ENCODE results near the gene PAGR1. TPM values are rescaled to one million over a fixed set of nuclear protein-coding genes. Genes with fewer than 3 reads are reported as not detected.

PAGR1 gene
- total and polyA plus RNA-seq, 9 of the 15 experiments (the other 6 are each of a cell fraction or from before 2014, with no cell fraction given) = 1.4 to 58.2 (median 16.8) TPM

DNA sequence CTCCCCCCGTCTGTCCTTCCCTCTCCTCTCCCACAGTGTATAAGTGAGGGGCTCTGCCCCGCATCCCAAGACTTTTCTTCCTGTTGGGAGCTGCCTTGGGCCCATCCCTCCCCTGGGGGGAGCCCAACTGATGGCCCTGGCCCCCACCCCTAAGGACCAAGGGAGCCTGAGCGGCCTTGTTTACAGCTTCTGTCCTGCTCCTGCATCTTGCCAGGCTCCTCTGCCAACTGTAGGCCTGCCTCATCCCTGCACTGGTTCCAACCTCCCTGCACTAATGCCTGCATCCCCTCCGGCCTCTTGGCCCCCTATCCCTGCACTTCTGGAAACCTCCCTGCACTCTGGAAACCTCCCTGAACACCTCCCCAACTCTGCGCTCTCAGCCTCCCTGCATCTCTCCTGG is 1.4 kb upstream of the PAGR1 start (continued):
- TF ChIP-seq, protein P1, sequence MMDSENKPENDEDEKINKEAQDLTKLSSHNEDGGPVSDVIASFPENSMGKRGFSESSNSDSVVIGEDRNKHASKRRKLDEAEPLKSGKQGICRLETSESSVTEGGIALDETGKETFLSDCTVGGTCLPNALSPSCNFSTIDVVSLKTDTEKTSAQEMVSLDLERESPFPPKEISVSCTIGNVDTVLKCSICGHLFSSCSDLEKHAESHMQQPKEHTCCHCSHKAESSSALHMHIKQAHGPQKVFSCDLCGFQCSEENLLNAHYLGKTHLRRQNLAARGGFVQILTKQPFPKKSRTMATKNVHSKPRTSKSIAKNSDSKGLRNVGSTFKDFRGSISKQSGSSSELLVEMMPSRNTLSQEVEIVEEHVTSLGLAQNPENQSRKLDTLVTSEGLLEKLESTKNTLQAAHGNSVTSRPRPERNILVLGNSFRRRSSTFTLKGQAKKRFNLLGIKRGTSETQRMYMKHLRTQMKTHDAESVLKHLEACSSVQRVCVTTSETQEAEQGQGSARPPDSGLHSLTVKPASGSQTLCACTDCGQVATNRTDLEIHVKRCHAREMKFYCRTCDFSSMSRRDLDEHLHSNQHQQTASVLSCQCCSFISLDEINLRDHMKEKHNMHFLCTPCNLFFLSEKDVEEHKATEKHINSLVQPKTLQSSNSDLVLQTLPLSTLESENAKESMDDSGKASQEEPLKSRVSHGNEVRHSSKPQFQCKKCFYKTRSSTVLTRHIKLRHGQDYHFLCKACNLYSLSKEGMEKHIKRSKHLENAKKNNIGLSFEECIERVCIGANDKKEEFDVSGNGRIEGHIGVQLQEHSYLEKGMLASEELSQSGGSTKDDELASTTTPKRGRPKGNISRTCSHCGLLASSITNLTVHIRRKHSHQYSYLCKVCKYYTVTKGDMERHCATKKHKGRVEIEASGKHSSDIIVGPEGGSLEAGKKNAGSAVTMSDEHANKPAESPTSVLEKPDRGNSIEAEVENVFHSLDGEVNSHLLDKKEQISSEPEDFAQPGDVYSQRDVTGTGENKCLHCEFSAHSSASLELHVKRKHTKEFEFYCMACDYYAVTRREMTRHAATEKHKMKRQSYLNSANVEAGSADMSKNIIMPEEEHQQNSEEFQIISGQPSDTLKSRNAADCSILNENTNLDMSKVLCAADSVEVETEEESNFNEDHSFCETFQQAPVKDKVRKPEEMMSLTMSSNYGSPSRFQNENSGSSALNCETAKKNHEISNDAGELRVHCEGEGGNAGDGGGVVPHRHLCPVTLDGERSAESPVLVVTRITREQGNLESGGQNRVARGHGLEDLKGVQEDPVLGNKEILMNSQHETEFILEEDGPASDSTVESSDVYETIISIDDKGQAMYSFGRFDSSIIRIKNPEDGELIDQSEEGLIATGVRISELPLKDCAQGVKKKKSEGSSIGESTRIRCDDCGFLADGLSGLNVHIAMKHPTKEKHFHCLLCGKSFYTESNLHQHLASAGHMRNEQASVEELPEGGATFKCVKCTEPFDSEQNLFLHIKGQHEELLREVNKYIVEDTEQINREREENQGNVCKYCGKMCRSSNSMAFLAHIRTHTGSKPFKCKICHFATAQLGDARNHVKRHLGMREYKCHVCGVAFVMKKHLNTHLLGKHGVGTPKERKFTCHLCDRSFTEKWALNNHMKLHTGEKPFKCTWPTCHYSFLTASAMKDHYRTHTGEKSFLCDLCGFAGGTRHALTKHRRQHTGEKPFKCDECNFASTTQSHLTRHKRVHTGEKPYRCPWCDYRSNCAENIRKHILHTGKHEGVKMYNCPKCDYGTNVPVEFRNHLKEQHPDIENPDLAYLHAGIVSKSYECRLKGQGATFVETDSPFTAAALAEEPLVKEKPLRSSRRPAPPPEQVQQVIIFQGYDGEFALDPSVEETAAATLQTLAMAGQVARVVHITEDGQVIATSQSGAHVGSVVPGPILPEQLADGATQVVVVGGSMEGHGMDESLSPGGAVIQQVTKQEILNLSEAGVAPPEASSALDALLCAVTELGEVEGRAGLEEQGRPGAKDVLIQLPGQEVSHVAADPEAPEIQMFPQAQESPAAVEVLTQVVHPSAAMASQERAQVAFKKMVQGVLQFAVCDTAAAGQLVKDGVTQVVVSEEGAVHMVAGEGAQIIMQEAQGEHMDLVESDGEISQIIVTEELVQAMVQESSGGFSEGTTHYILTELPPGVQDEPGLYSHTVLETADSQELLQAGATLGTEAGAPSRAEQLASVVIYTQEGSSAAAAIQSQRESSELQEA (IDR thresholded peaks at IDR 0.05; ENCODE audit: low read depth) = no peak
- TF ChIP-seq ZNF780A (CRISPR knock-in tag; IDR thresholded peaks at IDR 0.05) = no peak
- TF ChIP-seq BRF1 (IDR thresholded peaks at IDR 0.05; ENCODE audit: borderline replicate concordance, extremely low read depth, insufficient read length) = no peak
- TF ChIP-seq ZNF232 (CRISPR knock-in tag; IDR thresholded peaks at IDR 0.05) = no peak
- no peak for TF ChIP-seq HDAC3 (IDR thresholded peaks at IDR 0.05; ENCODE audit: borderline replicate concordance, partially characterized antibody)
- TF ChIP-seq CCAR2 (IDR thresholded peaks at IDR 0.05; ENCODE audit: low read depth, low read length) = no peak
- no peak for TF ChIP-seq ZBTB17 (CRISPR knock-in tag; IDR thresholded peaks at IDR 0.05)
- no peak for TF ChIP-seq NR4A1 (CRISPR knock-in tag; IDR thresholded peaks at IDR 0.05)
- no peak for TF ChIP-seq NR4A1 (tag; IDR thresholded peaks at IDR 0.05)
- TF ChIP-seq TOE1 (IDR thresholded peaks at IDR 0.05; ENCODE audit: borderline replicate concordance) = no peak
- TF ChIP-seq TOE1 (CRISPR knock-in tag; IDR thresholded peaks at IDR 0.05; ENCODE audit: borderline replicate concordance, low read depth) = no peak
- TF ChIP-seq NUFIP1 (IDR thresholded peaks at IDR 0.05; ENCODE audit: partially characterized antibody) = no peak
- TF ChIP-seq, protein P2, sequence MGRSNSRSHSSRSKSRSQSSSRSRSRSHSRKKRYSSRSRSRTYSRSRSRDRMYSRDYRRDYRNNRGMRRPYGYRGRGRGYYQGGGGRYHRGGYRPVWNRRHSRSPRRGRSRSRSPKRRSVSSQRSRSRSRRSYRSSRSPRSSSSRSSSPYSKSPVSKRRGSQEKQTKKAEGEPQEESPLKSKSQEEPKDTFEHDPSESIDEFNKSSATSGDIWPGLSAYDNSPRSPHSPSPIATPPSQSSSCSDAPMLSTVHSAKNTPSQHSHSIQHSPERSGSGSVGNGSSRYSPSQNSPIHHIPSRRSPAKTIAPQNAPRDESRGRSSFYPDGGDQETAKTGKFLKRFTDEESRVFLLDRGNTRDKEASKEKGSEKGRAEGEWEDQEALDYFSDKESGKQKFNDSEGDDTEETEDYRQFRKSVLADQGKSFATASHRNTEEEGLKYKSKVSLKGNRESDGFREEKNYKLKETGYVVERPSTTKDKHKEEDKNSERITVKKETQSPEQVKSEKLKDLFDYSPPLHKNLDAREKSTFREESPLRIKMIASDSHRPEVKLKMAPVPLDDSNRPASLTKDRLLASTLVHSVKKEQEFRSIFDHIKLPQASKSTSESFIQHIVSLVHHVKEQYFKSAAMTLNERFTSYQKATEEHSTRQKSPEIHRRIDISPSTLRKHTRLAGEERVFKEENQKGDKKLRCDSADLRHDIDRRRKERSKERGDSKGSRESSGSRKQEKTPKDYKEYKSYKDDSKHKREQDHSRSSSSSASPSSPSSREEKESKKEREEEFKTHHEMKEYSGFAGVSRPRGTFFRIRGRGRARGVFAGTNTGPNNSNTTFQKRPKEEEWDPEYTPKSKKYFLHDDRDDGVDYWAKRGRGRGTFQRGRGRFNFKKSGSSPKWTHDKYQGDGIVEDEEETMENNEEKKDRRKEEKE (IDR thresholded peaks at IDR 0.05; ENCODE audit: borderline replicate concordance in 1 of 2, control insufficient read depth in 1 of 2, low read depth in 2 of 2, low read length in 1 of 2) = no peak
- TF ChIP-seq ASH1L (IDR thresholded peaks at IDR 0.05; ENCODE audit: borderline replicate concordance, low read depth, partially characterized antibody) = no peak

Measured in K562 (cell line).